AG08395 (cell line): ENCODE results near the gene CAMK2B.

Experiments
- DNase-seq: peaks from one replicate; pipeline ENCODE4 v3.0.0; 2012; ENCODE audit warnings: mixed read lengths, low spot score

Gene CAMK2B

GRCh38 chr7:44325201-44325671 lies at the start of gene CAMK2B:
Gene CAMK2B (minus strand): TSS chr7:44325594. CDS start chr7:44325421, 173 bp downstream.
- DNase-seq: no peak

- no peak for DNase-seq
These were observed 48.8 kb upstream of the CAMK2B start for GRCh38 chr7:44374007-44374763.

- no peak for DNase-seq
These were observed 48.0 kb upstream of the CAMK2B start for GRCh38 chr7:44373418-44373740.

- DNase-seq: no peak
These were observed 47.4 kb upstream of the CAMK2B start for GRCh38 chr7:44372560-44373417.

GRCh38 chr7:44368885-44369284 lies 43.5 kb upstream of the CAMK2B start:
- DNase-seq: peak; percentile 62

GRCh38 chr7:44368455-44368854 lies 43.1 kb upstream of the CAMK2B start:
- DNase-seq: no peak

- DNase-seq: no peak
These were observed 42.2 kb upstream of the CAMK2B start for GRCh38 chr7:44367475-44368043.

GRCh38 chr7:44366986-44367385 lies 41.6 kb upstream of the CAMK2B start:
- DNase-seq: no peak

- DNase-seq: no peak
These were observed 28.3 kb upstream of the CAMK2B start for GRCh38 chr7:44353668-44354067.

GRCh38 chr7:44348851-44349781 lies 23.7 kb upstream of the CAMK2B start:
- no peak for DNase-seq

GRCh38 chr7:44348300-44348699 lies 22.9 kb upstream of the CAMK2B start:
- peak; percentile 67 for DNase-seq

GRCh38 chr7:44347546-44348114 lies 22.2 kb upstream of the CAMK2B start:
- DNase-seq: no peak

GRCh38 chr7:44346063-44346462 lies 20.7 kb upstream of the CAMK2B start:
- no peak for DNase-seq

- DNase-seq: no peak
These were observed 16.0 kb upstream of the CAMK2B start for GRCh38 chr7:44341401-44341800.

- no peak for DNase-seq
These were observed 13.2 kb upstream of the CAMK2B start for GRCh38 chr7:44338600-44338999.

- DNase-seq: no peak
These were observed 11.1 kb upstream of the CAMK2B start for GRCh38 chr7:44336491-44336890.

- DNase-seq: no peak
These were observed 9.8 kb upstream of the CAMK2B start for GRCh38 chr7:44335184-44335583.

- DNase-seq: no peak
These were observed 9.3 kb upstream of the CAMK2B start for GRCh38 chr7:44334734-44335097.

GRCh38 chr7:44333911-44334733 lies 8.7 kb upstream of the CAMK2B start:
- DNase-seq: no peak

- DNase-seq: no peak
These were observed 6.3 kb upstream of the CAMK2B start for GRCh38 chr7:44331682-44332081.

- no peak for DNase-seq
These were observed 4.9 kb upstream of the CAMK2B start for GRCh38 chr7:44330331-44330730.
